Loucy (cell line): ENCODE measurements around the gene APPBP2.

Experiments used
- H2AFZ ChIP-seq: fragments of 200-600 bp; sonication (generic); 2 replicates; pipeline ENCODE4 v1.6.0; 2016; ENCODE audit warnings: antibody characterized with exemption, mild to moderate bottlenecking, low read length, moderate library complexity
- H3F3A ChIP-seq: fragments of 200-600 bp; 2 replicates; pipeline ENCODE4 v1.6.0; 2016; ENCODE audit warnings: antibody characterized with exemption, low read depth, mild to moderate bottlenecking
- H3K27me3 ChIP-seq: fragments of 200-600 bp; sonication (generic); 2 replicates; pipeline ENCODE4 v1.6.1; 2014; ENCODE audit warnings: low read length, mild to moderate bottlenecking; ENCODE audit not compliant: insufficient read depth, poor library complexity, severe bottlenecking
- H3K36me3 ChIP-seq: fragments of 200-600 bp; sonication (generic); 2 replicates; pipeline ENCODE4 v1.6.1; 2016; ENCODE audit warnings: low read length; ENCODE audit not compliant: insufficient read depth
- H3K4me1 ChIP-seq: fragments of 200-600 bp; sonication (generic); 2 replicates; pipeline ENCODE4 v1.5.1; 2014; ENCODE audit warnings: low read length, mild to moderate bottlenecking; ENCODE audit not compliant: insufficient read depth, poor library complexity, severe bottlenecking
- H3K4me2 ChIP-seq: fragments of 200-600 bp; sonication (generic); 2 replicates; pipeline ENCODE4 v1.6.0; 2014; ENCODE audit warnings: antibody characterized with exemption, low read length, low read depth, mild to moderate bottlenecking; ENCODE audit not compliant: poor library complexity, severe bottlenecking
- H3K4me3 ChIP-seq: fragments of 200-600 bp; sonication (generic); 2 replicates; pipeline ENCODE4 v1.5.1; 2014; ENCODE audit warnings: low read length, mild to moderate bottlenecking, mixed read lengths; ENCODE audit not compliant: poor library complexity, severe bottlenecking
- H3K79me2 ChIP-seq: fragments of 200-600 bp; sonication (generic); 2 replicates; pipeline ENCODE4 v1.6.1; 2014; ENCODE audit warnings: low read length; ENCODE audit not compliant: insufficient read depth
- H3K9ac ChIP-seq: fragments of 200-600 bp; sonication (generic); 2 replicates; pipeline ENCODE4 v1.6.0; 2014; ENCODE audit warnings: mild to moderate bottlenecking, low read depth, low read length, moderate library complexity; ENCODE audit not compliant: poor library complexity, severe bottlenecking
- H3K9me2 ChIP-seq: fragments of 200-600 bp; sonication (generic); replicated peaks from 2 replicates; pipeline ENCODE4 v1.6.1; 2016; ENCODE audit warnings: low read depth, low read length, mixed read lengths
- H3K9me3 ChIP-seq: fragments of 200-600 bp; sonication (generic); 2 replicates; pipeline ENCODE4 v1.6.1; 2014; ENCODE audit warnings: mild to moderate bottlenecking, antibody characterized with exemption, low read length, low read depth; ENCODE audit not compliant: insufficient read depth
- H4K20me1 ChIP-seq: fragments of 200-600 bp; sonication (generic); 2 replicates; pipeline ENCODE4 v1.6.0; 2014; ENCODE audit warnings: antibody characterized with exemption, low read length, mild to moderate bottlenecking; ENCODE audit not compliant: insufficient read depth, poor library complexity, severe bottlenecking
- EZH2phosphoT487 ChIP-seq: fragments of 200-600 bp; IDR thresholded peaks from 2 replicates; pipeline ENCODE4 v1.6.1; 2018; ENCODE audit warnings: antibody characterized with exemption, mild to moderate bottlenecking, moderate library complexity, borderline replicate concordance
- TF ChIP-seq, protein P1 (sequence below): fragments of 200-600 bp; sonication (generic); conservative IDR thresholded peaks from 2 replicates; pipeline ENCODE4 v1.5.1; 2014; ENCODE audit warnings: mild to moderate bottlenecking, antibody characterized with exemption, low read length

Gene APPBP2

GRCh38 chr17:60426596-60426995 lies 99.4 kb downstream of the APPBP2 start:
- Histone ChIP-seq H3K4me2 (no peak overlapping the region), H4K20me1 (no peaks in the 10 kb centered on the region), H3K27me3 (no peaks in the 10 kb centered on the region), H3K79me2 (no peaks in the 10 kb centered on the region), H3K9ac (no peak overlapping the region), H3K4me1 (no peaks in the 10 kb centered on the region), H2AFZ (no peak overlapping the region), H3K9me3 (no peaks in the 10 kb centered on the region), H3K9me2 (no peaks in the 10 kb centered on the region), H3F3A (no peaks in the 10 kb centered on the region), H3K4me3 (no peak overlapping the region), H3K36me3 (no peaks in the 10 kb centered on the region)
- TF ChIP-seq, protein P1, sequence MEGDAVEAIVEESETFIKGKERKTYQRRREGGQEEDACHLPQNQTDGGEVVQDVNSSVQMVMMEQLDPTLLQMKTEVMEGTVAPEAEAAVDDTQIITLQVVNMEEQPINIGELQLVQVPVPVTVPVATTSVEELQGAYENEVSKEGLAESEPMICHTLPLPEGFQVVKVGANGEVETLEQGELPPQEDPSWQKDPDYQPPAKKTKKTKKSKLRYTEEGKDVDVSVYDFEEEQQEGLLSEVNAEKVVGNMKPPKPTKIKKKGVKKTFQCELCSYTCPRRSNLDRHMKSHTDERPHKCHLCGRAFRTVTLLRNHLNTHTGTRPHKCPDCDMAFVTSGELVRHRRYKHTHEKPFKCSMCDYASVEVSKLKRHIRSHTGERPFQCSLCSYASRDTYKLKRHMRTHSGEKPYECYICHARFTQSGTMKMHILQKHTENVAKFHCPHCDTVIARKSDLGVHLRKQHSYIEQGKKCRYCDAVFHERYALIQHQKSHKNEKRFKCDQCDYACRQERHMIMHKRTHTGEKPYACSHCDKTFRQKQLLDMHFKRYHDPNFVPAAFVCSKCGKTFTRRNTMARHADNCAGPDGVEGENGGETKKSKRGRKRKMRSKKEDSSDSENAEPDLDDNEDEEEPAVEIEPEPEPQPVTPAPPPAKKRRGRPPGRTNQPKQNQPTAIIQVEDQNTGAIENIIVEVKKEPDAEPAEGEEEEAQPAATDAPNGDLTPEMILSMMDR: no peak
- no peak for TF ChIP-seq EZH2phosphoT487

DNA sequence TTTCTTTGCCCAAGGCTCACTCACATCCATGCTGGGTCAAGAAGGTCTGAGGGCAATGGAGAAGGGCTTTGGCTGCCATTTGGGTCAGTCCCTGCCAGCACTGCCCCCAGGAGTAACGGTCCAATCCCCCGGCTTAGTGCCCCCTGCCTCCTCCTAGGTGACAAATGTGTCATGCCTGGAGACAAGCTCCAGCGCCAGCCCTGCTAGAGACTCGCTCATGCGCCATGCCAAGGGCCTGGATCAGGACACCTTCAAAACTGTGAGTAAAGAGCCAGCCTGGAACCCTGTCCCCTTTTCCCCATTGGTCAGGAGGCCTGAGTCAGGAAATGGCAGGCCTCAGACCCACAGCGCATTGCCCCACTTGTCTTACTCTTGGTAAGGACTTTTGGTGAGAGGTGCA lies 100.4 kb downstream of the APPBP2 start:
- no peaks in the 10 kb centered on the region for H3K36me3 ChIP-seq
- H4K20me1 ChIP-seq: no peaks in the 10 kb centered on the region
- no peaks in the 10 kb centered on the region for H3K27me3 ChIP-seq
- no peaks in the 10 kb centered on the region for H3K9me3 ChIP-seq
- no peaks in the 10 kb centered on the region for H3K9me2 ChIP-seq
- TF ChIP-seq, protein P1: no peak
- no peak for TF ChIP-seq EZH2phosphoT487
- H2AFZ ChIP-seq: no peak overlapping the region
- H3K4me1 ChIP-seq: no peaks in the 10 kb centered on the region
- H3K4me2 ChIP-seq: no peak overlapping the region
- H3K79me2 ChIP-seq: no peaks in the 10 kb centered on the region
- H3F3A ChIP-seq: no peaks in the 10 kb centered on the region
- no peak overlapping the region for H3K4me3 ChIP-seq
- no peak overlapping the region for H3K9ac ChIP-seq

- no peaks in the 10 kb centered on the region for H3K9me3 ChIP-seq
- no peak overlapping the region for H3K4me2 ChIP-seq
- no peaks in the 10 kb centered on the region for H3K27me3 ChIP-seq
- H4K20me1 ChIP-seq: no peaks in the 10 kb centered on the region
- H3K9ac ChIP-seq: no peak overlapping the region
- no peak overlapping the region for H3K4me3 ChIP-seq
- H3K9me2 ChIP-seq: no peaks in the 10 kb centered on the region
- TF ChIP-seq EZH2phosphoT487: no peak
- TF ChIP-seq, protein P1: no peak
- no peaks in the 10 kb centered on the region for H3K4me1 ChIP-seq
- H2AFZ ChIP-seq: no peak overlapping the region
- no peaks in the 10 kb centered on the region for H3K79me2 ChIP-seq
- H3F3A ChIP-seq: no peaks in the 10 kb centered on the region
- H3K36me3 ChIP-seq: no peaks in the 10 kb centered on the region
Observed at GRCh38 chr17:60423865-60424264, 102.2 kb downstream of the APPBP2 start.
